Prostate gland (tissue), 2 donors: ENCODE data around the gene SNX13. TPM values are rescaled to one million over a fixed set of nuclear protein-coding genes. Genes with fewer than 3 reads are reported as not detected.

Experiments used
- DNase-seq: peaks from one replicate; pipeline ENCODE4 v3.0.0-alpha.2; 2019; ENCODE audit warnings: low spot score
- H3K27ac ChIP-seq, 2 donors: fragments of 200-600 bp; sonication (generic); 2 replicates each; pipeline ENCODE4 v1.5.1; 2017 to 2019
- H3K27me3 ChIP-seq: fragments of 200-600 bp; sonication (generic); replicated peaks from 2 replicates; pipeline ENCODE4 v1.5.1; 2019; ENCODE audit not compliant: insufficient read depth
- H3K36me3 ChIP-seq, 2 donors: fragments of 200-600 bp; sonication (generic); 1 replicate in 1 of 2; 2 replicates in 1 of 2; pipeline versions ENCODE4 v1.5.1 to v1.8.1; 2017 to 2019
- H3K4me1 ChIP-seq: fragments of 200-600 bp; sonication (generic); replicated peaks from 2 replicates; pipeline ENCODE4 v1.5.1; 2019
- H3K4me3 ChIP-seq, 2 donors: fragments of 200-600 bp; sonication (generic); 2 replicates each; pipeline ENCODE4 v1.5.1; 2017 to 2019
- H3K9me3 ChIP-seq: fragments of 200-600 bp; sonication (generic); 2 replicates; pipeline ENCODE4 v1.5.1; 2017
- CTCF ChIP-seq, 4 experiments: fragments of 200-600 bp in 2 of 4; fragments of 450-650 bp in 2 of 4; sonication (generic) in 2 of 4; IDR thresholded peaks; 1 replicate in 3 of 4; 2 replicates in 1 of 4; pipeline ENCODE4 v1.5.1; 2016 to 2019; ENCODE audit warnings: antibody characterized with exemption in 4 of 4, mild to moderate bottlenecking in 2 of 4, moderate library complexity in 2 of 4
- POLR2A ChIP-seq: fragments of 450-650 bp; IDR thresholded peaks from one replicate; pipeline ENCODE4 v1.6.1; 2016; ENCODE audit warnings: antibody characterized with exemption, mild to moderate bottlenecking
- POLR2AphosphoS5 ChIP-seq: sonication (generic); formaldehyde crosslinking; IDR thresholded peaks from one replicate; pipeline ENCODE4 v1.6.1; 2017; ENCODE audit warnings: antibody characterized with exemption
- WGBS: methylation state at CpG from one replicate; pipeline ENCODE4 v1.1.5; 2018; 5-methylcytosine and 5-hydroxymethylcytosine counted together
- intact Hi-C: fragments of 100-400 bp; cut with DNase I; formaldehyde crosslinking; loops from one replicate; pipeline ENCODE4 v1.14.2; 2022
- total RNA-seq, 2 donors: library from RNA; depleted of rRNA; stranded (reverse); fragments of >200 nt; gene quantifications; one replicate each; pipeline ENCODE4 v1.1.0, GENCODE V29; 2016

The SNX13 gene
- total RNA-seq, 2 donors from 2014 or later = 46.9 to 63.5 TPM

- no peak overlapping the region for H3K27ac ChIP-seq
- intact Hi-C loops = no loop called here
- no peak for DNase-seq
- H3K4me1 ChIP-seq = no peaks in the 10 kb centered on the region
- no peaks in the 10 kb centered on the region for H3K27me3 ChIP-seq
- no peaks in the 10 kb centered on the region for H3K9me3 ChIP-seq
- no peak overlapping the region for H3K4me3 ChIP-seq
- TF ChIP-seq POLR2A = no peak
- TF ChIP-seq POLR2AphosphoS5 = no peak
- TF ChIP-seq CTCF (IDR thresholded peaks at IDR 0.05) = no peak
- peaks cover 0 to 5% of the 10 kb centered on the region in 2 donors for H3K36me3 ChIP-seq
Observed at GRCh38 chr7:17863809-17864143, 76.5 kb downstream of the SNX13 start.

- no peak overlapping the region for H3K4me3 ChIP-seq
- no peaks in the 10 kb centered on the region for H3K9me3 ChIP-seq
- peaks cover 0 to 5% of the 10 kb centered on the region in 2 donors for H3K36me3 ChIP-seq
- no peaks in the 10 kb centered on the region for H3K27me3 ChIP-seq
- H3K4me1 ChIP-seq = no peaks in the 10 kb centered on the region
- intact Hi-C loops = no loop called here
- 94% methylated on average over 7 of the region's 7 CpGs for WGBS
- no peak overlapping the region for H3K27ac ChIP-seq
- no peak for DNase-seq
- no peak for TF ChIP-seq POLR2AphosphoS5
- TF ChIP-seq POLR2A = no peak
- TF ChIP-seq CTCF (IDR thresholded peaks at IDR 0.05) = no peak
Observed at GRCh38 chr7:17863095-17863808, 77.0 kb downstream of the SNX13 start.

GRCh38 chr7:17856251-17856650 is 84.0 kb downstream of the SNX13 start:
- Histone ChIP-seq H3K27ac (no peak overlapping the region), H3K4me1 (no peaks in the 10 kb centered on the region), H3K9me3 (no peaks in the 10 kb centered on the region), H3K4me3 (no peak overlapping the region), H3K36me3 (no peaks in the 10 kb centered on the region), H3K27me3 (no peaks in the 10 kb centered on the region)
- no peak for DNase-seq
- 95% methylated on average over 1 of the region's 1 CpG for WGBS
- intact Hi-C loops = no loop called here
- no peak for TF ChIP-seq POLR2A
- TF ChIP-seq CTCF (IDR thresholded peaks at IDR 0.05) = no peak
- no peak for TF ChIP-seq POLR2AphosphoS5

GRCh38 chr7:17855202-17855601 is 85.1 kb downstream of the SNX13 start:
- Histone ChIP-seq H3K4me1 (no peaks in the 10 kb centered on the region), H3K36me3 (no peaks in the 10 kb centered on the region), H3K9me3 (no peaks in the 10 kb centered on the region), H3K4me3 (no peak overlapping the region), H3K27ac (no peak overlapping the region), H3K27me3 (no peaks in the 10 kb centered on the region)
- TF ChIP-seq CTCF (IDR thresholded peaks at IDR 0.05) (no peak), POLR2A (no peak), POLR2AphosphoS5 (no peak)
- DNase-seq = no peak
- WGBS = 100% methylated on average over 1 of the region's 1 CpG
- intact Hi-C loops = no loop called here

GRCh38 chr7:17854261-17855047 is 85.8 kb downstream of the SNX13 start:
- no peak for DNase-seq
- 94% methylated on average over 3 of the region's 3 CpGs for WGBS
- Histone ChIP-seq H3K27ac (no peak overlapping the region), H3K27me3 (no peaks in the 10 kb centered on the region), H3K9me3 (no peaks in the 10 kb centered on the region), H3K36me3 (no peaks in the 10 kb centered on the region), H3K4me1 (no peaks in the 10 kb centered on the region), H3K4me3 (no peak overlapping the region)
- intact Hi-C loops = no loop called here
- no peak for TF ChIP-seq POLR2A
- TF ChIP-seq CTCF (IDR thresholded peaks at IDR 0.05) = no peak
- no peak for TF ChIP-seq POLR2AphosphoS5
